ENCODE data around the gene FZD10. TPM values are rescaled to one million over a fixed set of nuclear protein-coding genes. Genes with fewer than 3 reads are reported as not detected.

The FZD10 gene
- total and polyA plus RNA-seq, 2 of the 13 experiments (the other 11 are each of a cell fraction or from before 2014, with no cell fraction given), result not detected

- TF ChIP-seq KDM4B (CRISPR knock-in tag; IDR thresholded peaks at IDR 0.05) (no peak), CBX5 (CRISPR knock-in tag; IDR thresholded peaks at IDR 0.05; ENCODE audit: borderline replicate concordance) (no peak), ELK4 (CRISPR knock-in tag; IDR thresholded peaks at IDR 0.05; ENCODE audit: borderline replicate concordance) (no peak), ZNF275 (CRISPR knock-in tag; IDR thresholded peaks at IDR 0.05; ENCODE audit: borderline replicate concordance) (no peak), ZNF687 (CRISPR knock-in tag; IDR thresholded peaks at IDR 0.05) (no peak), SKI (IDR thresholded peaks at IDR 0.05; ENCODE audit: partially characterized antibody) (no peak), ETV5 (CRISPR knock-in tag; IDR thresholded peaks at IDR 0.05; ENCODE audit: borderline replicate concordance) (no peak)
These were observed 1.9 kb downstream of the FZD10 start (continued) for GRCh38 chr12:130164216-130164542.

All from HepG2 (cell line).